Endothelial cell of umbilical vein (primary cell): ENCODE measurements around the gene CCDC7. TPM values are rescaled to one million over a fixed set of nuclear protein-coding genes. Genes with fewer than 3 reads are reported as not detected.

Experiments used
- BruUV-seq: library from RNA; stranded (reverse); fragments of 400-500 nt; replicated peaks from 2 replicates; lab custom pipeline; 2021; lab: Mats Ljungman, UMichigan
- CTCF ChIA-PET: fragments of 300-600, 350-600 bp; sonication (Branson Sonifier 250); formaldehyde crosslinking; loops from one replicate; lab custom pipeline; 2021; ENCODE audit warnings: antibody characterized with exemption, inconsistent platforms; lab: Charles Lee
- POLR2A ChIA-PET: fragments of 300-600, 350-600 bp; sonication (Branson Sonifier 250); formaldehyde crosslinking; loops from one replicate; lab custom pipeline; 2021; ENCODE audit warnings: antibody characterized with exemption, inconsistent platforms; lab: Charles Lee
- DNase-seq: peaks from one replicate; pipeline ENCODE4 v3.0.0-alpha.2; 2011; ENCODE audit warnings: low read depth, low spot score
- FAIRE-seq: peaks from 2 replicates; lab custom pipeline; 2011; peaks lifted over from hg19 to GRCh38; lab: Jason Lieb, UNC
- H2AFZ ChIP-seq: 2 replicates; pipeline ENCODE4 v1.6.0; 2012; ENCODE audit warnings: low read depth, low read length, control low read depth, inconsistent platforms
- H3K27ac ChIP-seq: 2 replicates; pipeline ENCODE4 v1.5.1; 2011; ENCODE audit warnings: low read depth, mild to moderate bottlenecking, control low read depth, low read length, moderate library complexity; ENCODE audit not compliant: insufficient read depth
- H3K27me3 ChIP-seq, 2 experiments: 2 replicates each; pipeline versions ENCODE4 v1.6.0 to v1.6.1; 2011; ENCODE audit warnings: low read length in 2 of 2, mixed read lengths in 1 of 2; ENCODE audit not compliant: control insufficient read depth in 2 of 2, insufficient read depth in 2 of 2
- H3K36me3 ChIP-seq, 2 experiments: 2 replicates in 1 of 2; 3 replicates in 1 of 2; pipeline ENCODE4 v1.5.1; 2011; ENCODE audit warnings: low read length in 2 of 2, mild to moderate bottlenecking in 1 of 2, moderate library complexity in 1 of 2; ENCODE audit not compliant: control insufficient read depth in 2 of 2, insufficient read depth in 2 of 2; ENCODE audit errors: extremely low read depth in 1 of 2
- H3K4me1 ChIP-seq: 3 replicates; pipeline ENCODE4 v1.5.1; 2011; ENCODE audit warnings: mild to moderate bottlenecking, low read length; ENCODE audit not compliant: control insufficient read depth, insufficient read depth; ENCODE audit errors: extremely low read depth
- H3K4me2 ChIP-seq: 2 replicates; pipeline ENCODE4 v1.6.1; 2011; ENCODE audit warnings: low read length, control low read depth, mixed read lengths; ENCODE audit not compliant: insufficient read depth
- H3K4me3 ChIP-seq, 3 experiments: fragments of 200-600 bp in 1 of 3; sonication (generic), shearing (Covaris generic) in 1 of 3; replicated peaks in 1 of 3; 2 replicates each; pipeline ENCODE4 v1.5.1; 2011 to 2016; ENCODE audit warnings: control low read depth in 3 of 3, low read length in 3 of 3, mild to moderate bottlenecking in 2 of 3, inconsistent platforms in 1 of 3, low read depth in 1 of 3, moderate library complexity in 1 of 3; ENCODE audit not compliant: insufficient read depth in 1 of 3
- H3K79me2 ChIP-seq: 2 replicates; pipeline ENCODE4 v1.6.0; 2012; ENCODE audit warnings: low read length, inconsistent platforms; ENCODE audit not compliant: control insufficient read depth, insufficient read depth
- H3K9ac ChIP-seq: replicated peaks from 2 replicates; pipeline ENCODE3; 2011; ENCODE audit warnings: low read length, control low read depth; ENCODE audit not compliant: insufficient read depth; ENCODE audit errors: extremely low read depth
- H3K9me1 ChIP-seq: replicated peaks from 3 replicates; pipeline ENCODE4 v1.6.0; 2011; ENCODE audit warnings: mild to moderate bottlenecking, low read length; ENCODE audit not compliant: control insufficient read depth, insufficient read depth; ENCODE audit errors: extremely low read depth
- H3K9me3 ChIP-seq: replicated peaks from 2 replicates; pipeline ENCODE4 v1.5.1; 2012; ENCODE audit warnings: low read length, inconsistent platforms; ENCODE audit not compliant: control insufficient read depth, insufficient read depth
- H4K20me1 ChIP-seq: replicated peaks from 2 replicates; pipeline ENCODE3; 2011; ENCODE audit warnings: mild to moderate bottlenecking, low read length; ENCODE audit not compliant: control insufficient read depth, insufficient read depth; ENCODE audit errors: extremely low read depth
- CTCF ChIP-seq, 2 donors: IDR thresholded peaks; 1 replicate in 1 of 2; 2 replicates in 1 of 2; pipeline ENCODE4 v1.5.1; 2011; ENCODE audit warnings: low read length in 2 of 2, mild to moderate bottlenecking in 2 of 2, moderate library complexity in 2 of 2, control low read depth in 1 of 2, inconsistent platforms in 1 of 2, low read depth in 1 of 2; ENCODE audit not compliant: insufficient read depth in 1 of 2; ENCODE audit errors: extremely low read depth in 1 of 2
- JUN ChIP-seq: IDR thresholded peaks from 2 replicates; pipeline ENCODE4 v1.6.1; 2011; ENCODE audit warnings: borderline replicate concordance, low read depth; ENCODE audit not compliant: insufficient read length, insufficient read depth
- dilution Hi-C: fragments of 300-500 bp; cut with MboI; formaldehyde crosslinking; loops from one replicate; pipeline ENCODE4 v1.15.0; 2019; ENCODE audit warnings: low sequenced_read_pairs; ENCODE audit not compliant: extremely low pct_ligation_motif_present
- intact Hi-C: fragments of 100-400 bp; cut with micrococcal nuclease; formaldehyde crosslinking; loops from one replicate; pipeline ENCODE4 v1.10.0; 2022
- polyA plus RNA-seq, 4 experiments: library from polyadenylated mRNA; depleted of rRNA in 3 of 4; stranded (reverse) in 3 of 4; unstranded in 1 of 4; fragments of >200 nt; gene quantifications; 2 replicates each; pipeline versions ENCODE4 v1.2.1 to v1.2.3, GENCODE V29; 2011 to 2012; ENCODE audit warnings: missing spikeins in 1 of 4
- total RNA-seq: library from RNA; stranded (reverse); gene quantifications from 2 replicates; pipeline ENCODE4 v1.2.3, GENCODE V29; 2021

Gene CCDC7
- total and polyA plus RNA-seq, 2 donors (not counting 3 experiments of a cell fraction or from before 2014, with no cell fraction given), result 0.35 to 8.2 TPM

GRCh38 chr10:32445036-32445435 is 904 bp upstream of the CCDC7 start:
- Histone ChIP-seq H3K9me1 (no peaks in the 10 kb centered on the region), H3K27me3 (peaks cover 2 to 22% of the 10 kb centered on the region in 2 experiments), H3K9ac (no peak overlapping the region), H3K4me3 (peak overlapping the region in 1 of 3 experiments; percentile 91), H3K79me2 (peaks cover 4% of the 10 kb centered on the region), H3K27ac (no peak overlapping the region), H4K20me1 (no peaks in the 10 kb centered on the region), H3K4me2 (peak overlapping the region; percentile 94), H3K9me3 (no peaks in the 10 kb centered on the region), H3K36me3 (no peaks in the 10 kb centered on the region), H3K4me1 (peaks cover 8% of the 10 kb centered on the region), H2AFZ (no peak overlapping the region)
- intact Hi-C loops (loop anchor here (1.0 kb wide), 1 partner anchor 33 kb away; no protein-coding TSS in a partner anchor), dilution Hi-C loops (no loop called here)
- POLR2A ChIA-PET, result no interaction called here
- CTCF ChIA-PET, result interaction anchor here (1.0 to 1.9 kb wide), 4 partner anchors 8 to 564 kb away, joined by 3 to 13 read pairs (median 5); no protein-coding TSS in a partner anchor
- FAIRE-seq (no peak), DNase-seq (no peak)
- BruUV-seq, result no TSS peak
- TF ChIP-seq CTCF (IDR thresholded peaks at IDR 0.05; ENCODE audit: extremely low read depth in 1 of 2, insufficient read depth in 1 of 2, low read depth in 1 of 2, low read length in 2 of 2), result no peak
- TF ChIP-seq JUN, result no peak
